NT2/D1 (cell line): ENCODE results near the gene ATXN2.
"Not testable (repeated sequence)": the region's sequence is repeated elsewhere in the genome, so short reads cannot be mapped to it uniquely, and the experiment has no call there.

Experiments used
- DNase-seq: peaks from one replicate; pipeline ENCODE4 v3.0.0-alpha.2; 2011; ENCODE audit warnings: low read depth, low spot score
- H3K27me3 ChIP-seq: 2 replicates; pipeline ENCODE4 v1.6.0; 2011; ENCODE audit warnings: mild to moderate bottlenecking; ENCODE audit not compliant: insufficient read length, insufficient read depth
- H3K36me3 ChIP-seq: 2 replicates; pipeline ENCODE4 v1.6.1; 2011; ENCODE audit warnings: mild to moderate bottlenecking, low read length, mixed read lengths; ENCODE audit not compliant: insufficient read depth, insufficient read length
- H3K4me1 ChIP-seq: 2 replicates; pipeline ENCODE4 v1.5.1; 2011; ENCODE audit not compliant: insufficient read depth, insufficient read length
- H3K4me3 ChIP-seq: 2 replicates; pipeline ENCODE4 v1.5.1; 2011; ENCODE audit warnings: low read depth; ENCODE audit not compliant: insufficient read length
- H3K9ac ChIP-seq: 2 replicates; pipeline ENCODE4 v1.6.0; 2011; ENCODE audit warnings: low read depth; ENCODE audit not compliant: insufficient read length
- H3K9me3 ChIP-seq: 2 replicates; pipeline ENCODE4 v1.5.1; 2011; ENCODE audit warnings: mild to moderate bottlenecking, low read length; ENCODE audit not compliant: insufficient read depth
- SUZ12 ChIP-seq: IDR thresholded peaks from 2 replicates; pipeline ENCODE4 v1.6.1; 2011; ENCODE audit not compliant: insufficient read length, insufficient read depth; ENCODE audit errors: extremely low read depth
- YY1 ChIP-seq: IDR thresholded peaks from 2 replicates; pipeline ENCODE4 v1.6.1; 2011; ENCODE audit not compliant: insufficient read length, insufficient read depth
- ZNF274 ChIP-seq: IDR thresholded peaks from 2 replicates; pipeline ENCODE4 v1.6.1; 2011; ENCODE audit warnings: mild to moderate bottlenecking, low read depth, low read length

ATXN2 gene

GRCh38 chr12:111546171-111546570 lies 52.9 kb downstream of the ATXN2 start:
- Histone ChIP-seq H3K4me3 (no peak overlapping the region), H3K27me3 (no peaks in the 10 kb centered on the region), H3K36me3 (peaks cover 68% of the 10 kb centered on the region), H3K9me3 (no peaks in the 10 kb centered on the region), H3K4me1 (no peaks in the 10 kb centered on the region), H3K9ac (no peak overlapping the region)
- DNase-seq: no peak
- no peak for TF ChIP-seq YY1
- no peak for TF ChIP-seq SUZ12
- no peak for TF ChIP-seq ZNF274

- no peak for DNase-seq
- Histone ChIP-seq H3K9me3 (no peaks in the 10 kb centered on the region), H3K9ac (no peak overlapping the region), H3K36me3 (peaks cover 54% of the 10 kb centered on the region), H3K4me3 (no peak overlapping the region), H3K27me3 (no peaks in the 10 kb centered on the region), H3K4me1 (no peaks in the 10 kb centered on the region)
- TF ChIP-seq YY1: no peak
- TF ChIP-seq SUZ12: no peak
Measured at GRCh38 chr12:111544032-111544431, 55.1 kb downstream of the ATXN2 start.

GRCh38 chr12:111532751-111533150 lies 66.4 kb downstream of the ATXN2 start:
- Histone ChIP-seq H3K4me1 (no peaks in the 10 kb centered on the region), H3K27me3 (no peaks in the 10 kb centered on the region), H3K4me3 (no peak overlapping the region), H3K9me3 (no peaks in the 10 kb centered on the region), H3K36me3 (peaks cover 20% of the 10 kb centered on the region), H3K9ac (no peak overlapping the region)
- peak; percentile 33 for DNase-seq
- TF ChIP-seq YY1 (no peak), SUZ12 (no peak), ZNF274 (no peak)

DNA sequence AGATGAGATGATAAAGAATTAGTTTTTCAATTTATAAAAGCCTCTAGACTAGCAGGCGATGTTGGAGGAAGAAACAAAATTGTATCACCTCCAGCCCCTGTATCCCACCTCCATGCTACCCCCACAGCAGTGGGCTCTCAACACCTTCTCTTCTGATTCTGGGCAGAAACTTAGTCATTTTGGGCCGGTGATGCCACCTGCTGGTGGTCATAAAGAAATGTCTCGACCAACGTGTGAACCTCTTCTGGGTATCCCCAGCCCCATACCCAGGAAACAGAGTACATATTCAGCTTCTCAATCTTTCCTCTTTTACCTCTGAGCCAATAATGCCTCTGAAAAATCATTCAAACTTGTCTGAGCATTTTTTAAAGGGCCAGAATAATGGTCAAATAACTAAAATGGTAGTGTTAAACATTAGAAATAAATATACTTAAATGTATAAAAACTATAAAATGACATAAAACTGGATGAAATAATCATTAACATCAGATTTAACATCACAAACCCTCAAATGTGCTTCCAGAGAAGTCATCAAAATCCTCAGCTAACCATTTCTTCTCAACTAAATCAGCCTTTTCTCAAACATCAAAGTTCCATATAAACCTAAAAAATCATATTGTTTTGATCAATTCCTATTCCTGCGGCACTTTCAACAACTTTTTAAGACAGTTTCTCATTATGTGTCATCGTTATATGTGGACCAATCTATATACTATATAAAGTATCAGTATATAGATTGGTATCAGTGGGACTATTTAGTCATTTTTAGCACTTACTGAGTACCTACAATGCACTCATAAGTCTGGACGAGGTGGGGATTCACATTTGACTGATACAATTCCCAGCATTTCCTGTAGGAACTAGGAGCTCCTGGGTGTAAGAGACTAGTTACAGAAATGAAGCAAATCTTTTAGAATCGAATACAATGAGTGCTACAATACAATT lies 69.4 kb downstream of the ATXN2 start:
- TF ChIP-seq ZNF274 (no peak), SUZ12 (no peak), YY1 (no peak)
- Histone ChIP-seq H3K9ac (no peak overlapping the region), H3K4me3 (no peak overlapping the region), H3K36me3 (peaks cover 30% of the 10 kb centered on the region), H3K27me3 (no peaks in the 10 kb centered on the region), H3K9me3 (no peaks in the 10 kb centered on the region), H3K4me1 (no peaks in the 10 kb centered on the region)
- peak; percentile 68 for DNase-seq

GRCh38 chr12:111523587-111524167 lies 75.4 kb downstream of the ATXN2 start:
- H3K9me3 ChIP-seq: no peaks in the 10 kb centered on the region
- no peak overlapping the region for H3K9ac ChIP-seq
- no peaks in the 10 kb centered on the region for H3K4me1 ChIP-seq
- H3K4me3 ChIP-seq: no peak overlapping the region
- no peak for TF ChIP-seq ZNF274
- no peak for TF ChIP-seq SUZ12
- TF ChIP-seq YY1: no peak
- no peak for DNase-seq
- H3K36me3 ChIP-seq: peaks cover 71% of the 10 kb centered on the region
- no peaks in the 10 kb centered on the region for H3K27me3 ChIP-seq

- peaks cover 74% of the 10 kb centered on the region for H3K36me3 ChIP-seq
- TF ChIP-seq SUZ12 (no peak), YY1 (no peak), ZNF274 (no peak)
- H3K9me3 ChIP-seq: no peaks in the 10 kb centered on the region
- H3K9ac ChIP-seq: no peak overlapping the region
- no peaks in the 10 kb centered on the region for H3K4me1 ChIP-seq
- no peak for DNase-seq
- H3K27me3 ChIP-seq: no peaks in the 10 kb centered on the region
- H3K4me3 ChIP-seq: no peak overlapping the region
Measured at GRCh38 chr12:111521801-111522200, 77.3 kb downstream of the ATXN2 start.

GRCh38 chr12:111519937-111520336 lies 79.2 kb downstream of the ATXN2 start:
- Histone ChIP-seq H3K36me3 (peaks cover 82% of the 10 kb centered on the region), H3K4me1 (no peaks in the 10 kb centered on the region), H3K9ac (no peak overlapping the region), H3K4me3 (no peak overlapping the region), H3K27me3 (no peaks in the 10 kb centered on the region), H3K9me3 (no peaks in the 10 kb centered on the region)
- TF ChIP-seq YY1: no peak
- no peak for TF ChIP-seq SUZ12
- no peak for TF ChIP-seq ZNF274
- DNase-seq: no peak

DNA sequence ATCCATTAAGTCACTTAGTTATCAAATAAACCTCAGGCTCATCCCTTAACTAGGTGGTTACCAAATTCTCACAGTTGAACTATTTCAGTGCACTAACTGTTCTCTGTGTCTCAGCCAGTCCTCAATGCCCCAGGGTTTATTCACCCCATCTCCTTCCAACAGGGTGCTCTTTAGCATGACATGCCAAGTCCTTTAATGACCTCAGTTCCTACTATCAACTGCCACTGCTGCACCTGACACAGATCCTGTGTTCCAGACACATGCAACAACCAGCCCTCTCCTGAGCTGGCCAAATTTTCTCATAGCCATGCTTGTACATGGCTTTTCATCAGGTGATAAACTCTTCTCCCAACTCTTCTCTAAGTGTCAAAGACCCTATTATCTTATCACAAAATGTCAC lies 80.0 kb downstream of the ATXN2 start:
- Histone ChIP-seq H3K36me3 (peaks cover 73% of the 10 kb centered on the region), H3K9me3 (no peaks in the 10 kb centered on the region), H3K27me3 (no peaks in the 10 kb centered on the region), H3K9ac (no peak overlapping the region), H3K4me3 (no peak overlapping the region), H3K4me1 (no peaks in the 10 kb centered on the region)
- TF ChIP-seq SUZ12 (no peak), YY1 (no peak), ZNF274 (no peak)
- DNase-seq: no peak

DNA sequence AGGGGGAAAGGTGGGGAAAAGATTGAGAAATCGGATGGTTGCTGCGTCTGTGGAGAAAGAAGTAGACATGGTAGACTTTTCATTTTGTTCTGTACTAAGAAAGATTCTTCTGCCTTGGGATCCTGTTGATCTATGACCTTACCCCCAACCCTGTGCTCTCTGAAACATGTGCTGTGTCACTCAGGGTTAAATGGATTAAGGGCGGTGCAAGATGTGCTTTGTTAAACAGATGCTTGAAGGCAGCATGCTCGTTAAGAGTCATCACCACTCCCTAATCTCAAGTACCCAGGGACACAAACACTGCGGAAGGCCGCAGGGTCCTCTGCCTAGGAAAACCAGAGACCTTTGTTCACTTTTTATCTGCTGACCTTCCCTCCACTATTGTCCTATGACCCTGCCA lies 91.4 kb downstream of the ATXN2 start:
- not testable (repeated sequence) for H3K9ac ChIP-seq, H3K4me1 ChIP-seq, H3K27me3 ChIP-seq, H3K4me3 ChIP-seq, H3K9me3 ChIP-seq, DNase-seq
- peaks cover 65% of the 10 kb centered on the region for H3K36me3 ChIP-seq

DNA sequence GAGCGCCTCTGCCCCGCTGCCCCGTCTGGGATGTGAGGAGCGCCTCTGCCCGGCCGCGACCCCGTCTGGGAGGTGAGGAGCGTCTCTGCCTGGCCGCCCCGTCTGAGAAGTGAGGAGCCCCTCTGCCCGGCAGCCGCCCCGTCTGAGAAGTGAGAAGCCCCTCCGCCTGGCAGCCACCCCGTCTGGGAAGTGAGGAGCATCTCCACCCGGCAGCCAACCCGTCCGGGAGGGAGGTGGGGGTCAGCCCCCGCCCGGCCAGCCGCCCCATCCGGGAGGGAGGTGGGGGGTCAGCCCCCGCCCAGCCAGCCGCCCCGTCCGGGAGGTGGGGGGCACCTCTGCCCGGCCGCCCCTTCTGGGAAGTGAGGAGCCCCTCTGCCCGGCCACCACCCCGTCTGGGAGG lies 91.9 kb downstream of the ATXN2 start:
- not testable (repeated sequence) for H3K4me1 ChIP-seq, H3K9me3 ChIP-seq, H3K9ac ChIP-seq, DNase-seq, H3K4me3 ChIP-seq, H3K27me3 ChIP-seq
- H3K36me3 ChIP-seq: peaks cover 64% of the 10 kb centered on the region
